ENCODE results near the gene GCK. TPM values are rescaled to one million over a fixed set of nuclear protein-coding genes. Genes with fewer than 3 reads are reported as not detected.

The GCK gene
- total and polyA plus RNA-seq, 2 donors (not counting 3 experiments of a cell fraction or from before 2014, with no cell fraction given): 0.17 to 0.51 TPM

DNA sequence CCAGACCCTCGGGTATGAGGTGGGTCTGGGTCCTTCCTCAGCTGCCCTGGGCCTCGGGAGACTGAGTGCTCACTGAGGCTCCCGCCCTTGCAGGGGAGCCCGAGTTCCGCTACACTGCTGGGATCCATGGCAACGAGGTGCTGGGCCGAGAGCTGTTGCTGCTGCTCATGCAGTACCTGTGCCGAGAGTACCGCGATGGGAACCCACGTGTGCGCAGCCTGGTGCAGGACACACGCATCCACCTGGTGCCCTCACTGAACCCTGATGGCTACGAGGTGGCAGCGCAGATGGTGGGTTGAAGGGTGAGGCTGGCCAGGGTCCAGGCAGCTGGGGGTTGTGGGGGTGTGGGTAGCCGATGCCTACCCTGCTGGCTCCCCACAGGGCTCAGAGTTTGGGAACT lies 77.5 kb downstream of the GCK start:
- DNase-seq (ENCODE audit: low read depth, low spot score) (no peak), FAIRE-seq (no peak)
- no peaks in the 10 kb centered on the region for H3K9me3 ChIP-seq (replicated peaks; ENCODE audit: control insufficient read depth, insufficient read depth, low read length)
- H3K4me3 ChIP-seq (replicated peaks in 1 of 3; ENCODE audit: insufficient read depth in 1 of 3, low read depth in 1 of 3, low read length in 3 of 3): no peak overlapping the region
- H3K27ac ChIP-seq (ENCODE audit: insufficient read depth, low read depth, low read length): no peak overlapping the region
- ChIA-PET POLR2A (no interaction called here), CTCF (interaction anchor here (1.6 kb wide), 1 partner anchor 39 kb away, joined by 8 read pairs; no protein-coding TSS in a partner anchor)
- no peaks in the 10 kb centered on the region for H3K79me2 ChIP-seq (ENCODE audit: control insufficient read depth, insufficient read depth, low read length)
- H3K4me2 ChIP-seq (ENCODE audit: insufficient read depth, low read length): no peak overlapping the region
- H3K27me3 ChIP-seq (ENCODE audit: control insufficient read depth in 2 of 2, insufficient read depth in 2 of 2, low read length in 2 of 2): no peaks in the 10 kb centered on the region
- intact Hi-C loops (cut with micrococcal nuclease) (no loop called here), dilution Hi-C loops (cut with MboI; ENCODE audit: extremely low pct_ligation_motif_present, low sequenced_read_pairs) (no loop called here)
- H3K36me3 ChIP-seq (ENCODE audit: control insufficient read depth in 2 of 2, extremely low read depth in 1 of 2, insufficient read depth in 2 of 2, low read length in 2 of 2): peaks cover 3 to 11% of the 10 kb centered on the region in 2 experiments
- no peak overlapping the region for H3K9ac ChIP-seq (replicated peaks; ENCODE audit: extremely low read depth, insufficient read depth, low read length)
- TF ChIP-seq MAX (IDR thresholded peaks at IDR 0.05; ENCODE audit: insufficient read depth, insufficient read length) (no peak), JUN (IDR thresholded peaks at IDR 0.05; ENCODE audit: borderline replicate concordance, insufficient read depth, insufficient read length, low read depth) (no peak), EZH2 (IDR thresholded peaks at IDR 0.05; ENCODE audit: borderline replicate concordance, low read depth, low read length, severe bottlenecking) (no peak), MYC (IDR thresholded peaks at IDR 0.05; ENCODE audit: low read depth, low read length) (no peak)
- no peaks in the 10 kb centered on the region for H3K4me1 ChIP-seq (ENCODE audit: control insufficient read depth, extremely low read depth, insufficient read depth, low read length)
- no peak overlapping the region for H2AFZ ChIP-seq (ENCODE audit: low read depth, low read length)
- H3K9me1 ChIP-seq (replicated peaks; ENCODE audit: control insufficient read depth, extremely low read depth, insufficient read depth, low read length): no peaks in the 10 kb centered on the region
- H4K20me1 ChIP-seq (replicated peaks; ENCODE audit: control insufficient read depth, extremely low read depth, insufficient read depth, low read length): no peaks in the 10 kb centered on the region
- no TSS peak for BruUV-seq (replicated peaks)

DNA sequence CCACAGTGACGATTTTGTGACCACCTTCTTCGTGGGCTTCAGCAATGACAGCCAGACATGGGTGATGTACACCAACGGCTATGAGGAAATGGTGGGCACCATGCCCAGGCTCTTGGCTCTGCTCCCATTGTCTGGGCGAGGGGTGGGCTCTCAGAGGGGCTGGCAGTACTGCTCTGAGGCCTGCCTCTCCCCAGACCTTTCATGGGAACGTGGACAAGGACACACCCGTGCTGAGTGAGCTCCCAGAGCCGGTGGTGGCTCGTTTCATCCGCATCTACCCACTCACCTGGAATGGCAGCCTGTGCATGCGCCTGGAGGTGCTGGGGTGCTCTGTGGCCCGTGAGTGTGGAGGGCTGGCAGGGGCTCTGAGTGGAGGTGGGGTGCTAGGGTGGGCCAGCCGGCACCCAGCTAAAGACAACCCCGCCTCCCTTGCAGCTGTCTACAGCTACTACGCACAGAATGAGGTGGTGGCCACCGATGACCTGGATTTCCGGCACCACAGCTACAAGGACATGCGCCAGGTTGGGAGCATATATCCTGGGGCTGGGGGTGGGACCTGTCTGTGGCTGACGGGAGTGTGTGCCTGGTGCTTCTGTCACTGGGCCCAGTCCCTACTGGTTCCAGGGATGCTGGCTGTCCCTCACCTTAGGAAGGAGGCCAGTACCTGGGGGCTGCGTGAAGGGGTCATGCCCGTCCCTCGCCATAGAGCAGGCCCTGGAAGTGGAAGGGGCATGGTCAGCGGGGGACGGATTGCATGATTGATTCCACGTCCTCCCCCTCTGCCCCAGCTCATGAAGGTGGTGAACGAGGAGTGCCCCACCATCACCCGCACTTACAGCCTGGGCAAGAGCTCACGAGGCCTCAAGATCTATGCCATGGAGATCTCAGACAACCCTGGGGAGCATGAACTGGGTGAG lies 78.3 kb downstream of the GCK start:
- intact Hi-C loops (cut with micrococcal nuclease): no loop called here
- ChIA-PET CTCF (interaction anchor here (1.6 kb wide), 1 partner anchor 38 kb away, joined by 8 read pairs; no protein-coding TSS in a partner anchor), POLR2A (no interaction called here)
- dilution Hi-C loops (cut with MboI; ENCODE audit: extremely low pct_ligation_motif_present, low sequenced_read_pairs): no loop called here
- peaks cover 3 to 11% of the 10 kb centered on the region in 2 experiments for H3K36me3 ChIP-seq (ENCODE audit: control insufficient read depth in 2 of 2, extremely low read depth in 1 of 2, insufficient read depth in 2 of 2, low read length in 2 of 2)
- no peaks in the 10 kb centered on the region for H3K4me1 ChIP-seq (ENCODE audit: control insufficient read depth, extremely low read depth, insufficient read depth, low read length)
- no peaks in the 10 kb centered on the region for H3K27me3 ChIP-seq (ENCODE audit: control insufficient read depth in 2 of 2, insufficient read depth in 2 of 2, low read length in 2 of 2)
- FAIRE-seq (no peak), DNase-seq (ENCODE audit: low read depth, low spot score) (no peak)
- H3K4me3 ChIP-seq (replicated peaks in 1 of 3; ENCODE audit: insufficient read depth in 1 of 3, low read depth in 1 of 3, low read length in 3 of 3): no peak overlapping the region
- H3K4me2 ChIP-seq (ENCODE audit: insufficient read depth, low read length): no peak overlapping the region
- no peaks in the 10 kb centered on the region for H3K9me3 ChIP-seq (replicated peaks; ENCODE audit: control insufficient read depth, insufficient read depth, low read length)
- H3K9ac ChIP-seq (replicated peaks; ENCODE audit: extremely low read depth, insufficient read depth, low read length): no peak overlapping the region
- H2AFZ ChIP-seq (ENCODE audit: low read depth, low read length): no peak overlapping the region
- no peak overlapping the region for H3K27ac ChIP-seq (ENCODE audit: insufficient read depth, low read depth, low read length)
- no TSS peak for BruUV-seq (replicated peaks)
- no peaks in the 10 kb centered on the region for H3K9me1 ChIP-seq (replicated peaks; ENCODE audit: control insufficient read depth, extremely low read depth, insufficient read depth, low read length)
- H4K20me1 ChIP-seq (replicated peaks; ENCODE audit: control insufficient read depth, extremely low read depth, insufficient read depth, low read length): no peaks in the 10 kb centered on the region
- H3K79me2 ChIP-seq (ENCODE audit: control insufficient read depth, insufficient read depth, low read length): no peaks in the 10 kb centered on the region
- TF ChIP-seq POLR2AphosphoS5 (IDR thresholded peaks at IDR 0.05; ENCODE audit: insufficient read depth, low read depth, low read length): no peak
- no peak for TF ChIP-seq EZH2 (IDR thresholded peaks at IDR 0.05; ENCODE audit: borderline replicate concordance, low read depth, low read length, severe bottlenecking)
- no peak for TF ChIP-seq MAX (IDR thresholded peaks at IDR 0.05; ENCODE audit: insufficient read depth, insufficient read length)
- no peak for TF ChIP-seq MYC (IDR thresholded peaks at IDR 0.05; ENCODE audit: low read depth, low read length)
- TF ChIP-seq JUN (IDR thresholded peaks at IDR 0.05; ENCODE audit: borderline replicate concordance, insufficient read depth, insufficient read length, low read depth): no peak
- no peak for TF ChIP-seq POLR2A (IDR thresholded peaks at IDR 0.05; ENCODE audit: low read depth, low read length)
- TF ChIP-seq, protein P1, sequence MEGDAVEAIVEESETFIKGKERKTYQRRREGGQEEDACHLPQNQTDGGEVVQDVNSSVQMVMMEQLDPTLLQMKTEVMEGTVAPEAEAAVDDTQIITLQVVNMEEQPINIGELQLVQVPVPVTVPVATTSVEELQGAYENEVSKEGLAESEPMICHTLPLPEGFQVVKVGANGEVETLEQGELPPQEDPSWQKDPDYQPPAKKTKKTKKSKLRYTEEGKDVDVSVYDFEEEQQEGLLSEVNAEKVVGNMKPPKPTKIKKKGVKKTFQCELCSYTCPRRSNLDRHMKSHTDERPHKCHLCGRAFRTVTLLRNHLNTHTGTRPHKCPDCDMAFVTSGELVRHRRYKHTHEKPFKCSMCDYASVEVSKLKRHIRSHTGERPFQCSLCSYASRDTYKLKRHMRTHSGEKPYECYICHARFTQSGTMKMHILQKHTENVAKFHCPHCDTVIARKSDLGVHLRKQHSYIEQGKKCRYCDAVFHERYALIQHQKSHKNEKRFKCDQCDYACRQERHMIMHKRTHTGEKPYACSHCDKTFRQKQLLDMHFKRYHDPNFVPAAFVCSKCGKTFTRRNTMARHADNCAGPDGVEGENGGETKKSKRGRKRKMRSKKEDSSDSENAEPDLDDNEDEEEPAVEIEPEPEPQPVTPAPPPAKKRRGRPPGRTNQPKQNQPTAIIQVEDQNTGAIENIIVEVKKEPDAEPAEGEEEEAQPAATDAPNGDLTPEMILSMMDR (IDR thresholded peaks at IDR 0.05; ENCODE audit: extremely low read depth in 1 of 2, insufficient read depth in 1 of 2, low read depth in 1 of 2, low read length in 2 of 2): no peak
- TF ChIP-seq GATA2 (IDR thresholded peaks at IDR 0.05; ENCODE audit: insufficient read depth, insufficient read length, low read depth, low read length): no peak
- no peak for TF ChIP-seq FOS (IDR thresholded peaks at IDR 0.05; ENCODE audit: borderline replicate concordance, insufficient read depth, low read length)
